B cell (primary cell): ENCODE data around the gene TP53TG5.

ENCODE experiments used
- EZH2 ChIP-seq: IDR thresholded peaks from 2 replicates; pipeline ENCODE4 v1.6.1; 2012; ENCODE audit warnings: borderline replicate concordance, low read depth, mild to moderate bottlenecking, moderate library complexity, low read length; ENCODE audit not compliant: insufficient read depth, poor library complexity, severe bottlenecking
- TF ChIP-seq, protein P1 (sequence below): fragments of 200-600 bp; IDR thresholded peaks from one replicate; pipeline ENCODE4 v1.8.0; 2022; ENCODE audit warnings: antibody characterized with exemption, mild to moderate bottlenecking

DNA sequence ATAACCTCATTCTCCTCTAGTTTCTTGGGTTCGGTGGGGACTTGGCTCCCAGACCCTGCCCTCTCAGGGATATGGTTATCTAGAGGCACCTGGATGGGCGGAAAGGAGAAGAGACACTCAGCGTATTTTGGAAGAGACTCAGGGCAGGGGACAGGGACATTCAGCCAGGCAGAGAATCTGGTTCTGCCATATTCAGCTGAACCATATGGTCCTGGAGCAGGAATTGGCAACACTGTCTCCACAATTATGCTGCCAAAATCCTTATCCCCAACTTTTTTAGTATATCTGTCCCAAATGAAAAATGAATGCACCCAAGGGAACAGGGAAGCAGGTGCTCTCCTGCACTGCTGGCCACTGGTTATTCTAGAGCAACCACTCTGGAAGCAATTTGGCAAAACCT lies 47.6 kb downstream of the TP53TG5 start:
- TF ChIP-seq, protein P1, sequence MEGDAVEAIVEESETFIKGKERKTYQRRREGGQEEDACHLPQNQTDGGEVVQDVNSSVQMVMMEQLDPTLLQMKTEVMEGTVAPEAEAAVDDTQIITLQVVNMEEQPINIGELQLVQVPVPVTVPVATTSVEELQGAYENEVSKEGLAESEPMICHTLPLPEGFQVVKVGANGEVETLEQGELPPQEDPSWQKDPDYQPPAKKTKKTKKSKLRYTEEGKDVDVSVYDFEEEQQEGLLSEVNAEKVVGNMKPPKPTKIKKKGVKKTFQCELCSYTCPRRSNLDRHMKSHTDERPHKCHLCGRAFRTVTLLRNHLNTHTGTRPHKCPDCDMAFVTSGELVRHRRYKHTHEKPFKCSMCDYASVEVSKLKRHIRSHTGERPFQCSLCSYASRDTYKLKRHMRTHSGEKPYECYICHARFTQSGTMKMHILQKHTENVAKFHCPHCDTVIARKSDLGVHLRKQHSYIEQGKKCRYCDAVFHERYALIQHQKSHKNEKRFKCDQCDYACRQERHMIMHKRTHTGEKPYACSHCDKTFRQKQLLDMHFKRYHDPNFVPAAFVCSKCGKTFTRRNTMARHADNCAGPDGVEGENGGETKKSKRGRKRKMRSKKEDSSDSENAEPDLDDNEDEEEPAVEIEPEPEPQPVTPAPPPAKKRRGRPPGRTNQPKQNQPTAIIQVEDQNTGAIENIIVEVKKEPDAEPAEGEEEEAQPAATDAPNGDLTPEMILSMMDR: no peak
- no peak for TF ChIP-seq EZH2
